Vagina (tissue), 2 donors: ENCODE data around the gene DRAM2.

ENCODE experiments used
- POLR2A ChIP-seq, 2 donors: fragments of 450-650 bp; IDR thresholded peaks; one replicate each; pipeline ENCODE4 v1.6.1; 2017; ENCODE audit warnings: antibody characterized with exemption in 2 of 2, mild to moderate bottlenecking in 2 of 2, moderate library complexity in 2 of 2
- TF ChIP-seq, protein P1 (sequence below), 3 experiments: fragments of 450-650 bp in 2 of 3; fragments of 200-600 bp in 1 of 3; sonication (generic) in 1 of 3; IDR thresholded peaks; one replicate each; pipeline ENCODE4 v1.5.1; 2017 to 2019; ENCODE audit warnings: antibody characterized with exemption in 3 of 3, mild to moderate bottlenecking in 2 of 3, moderate library complexity in 2 of 3

DNA sequence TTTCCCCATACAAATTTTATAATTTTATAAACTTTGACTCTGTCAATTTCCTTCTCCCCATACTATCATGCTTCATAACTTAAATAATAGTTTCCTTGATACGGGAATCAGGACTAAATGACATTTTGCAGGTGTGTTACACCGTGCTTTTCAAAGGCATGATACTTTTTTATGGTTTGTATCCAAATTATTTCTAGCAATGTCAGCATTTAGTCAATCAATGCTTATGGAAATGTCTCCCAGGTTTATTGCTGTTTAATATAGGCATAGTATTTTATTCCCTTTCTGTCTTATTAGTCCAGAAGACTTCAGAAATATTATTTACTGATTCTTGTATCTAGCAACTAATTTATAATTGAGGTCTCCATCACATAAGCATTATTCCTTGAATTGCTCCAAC is 23.4 kb downstream of the DRAM2 start:
- TF ChIP-seq, protein P1, sequence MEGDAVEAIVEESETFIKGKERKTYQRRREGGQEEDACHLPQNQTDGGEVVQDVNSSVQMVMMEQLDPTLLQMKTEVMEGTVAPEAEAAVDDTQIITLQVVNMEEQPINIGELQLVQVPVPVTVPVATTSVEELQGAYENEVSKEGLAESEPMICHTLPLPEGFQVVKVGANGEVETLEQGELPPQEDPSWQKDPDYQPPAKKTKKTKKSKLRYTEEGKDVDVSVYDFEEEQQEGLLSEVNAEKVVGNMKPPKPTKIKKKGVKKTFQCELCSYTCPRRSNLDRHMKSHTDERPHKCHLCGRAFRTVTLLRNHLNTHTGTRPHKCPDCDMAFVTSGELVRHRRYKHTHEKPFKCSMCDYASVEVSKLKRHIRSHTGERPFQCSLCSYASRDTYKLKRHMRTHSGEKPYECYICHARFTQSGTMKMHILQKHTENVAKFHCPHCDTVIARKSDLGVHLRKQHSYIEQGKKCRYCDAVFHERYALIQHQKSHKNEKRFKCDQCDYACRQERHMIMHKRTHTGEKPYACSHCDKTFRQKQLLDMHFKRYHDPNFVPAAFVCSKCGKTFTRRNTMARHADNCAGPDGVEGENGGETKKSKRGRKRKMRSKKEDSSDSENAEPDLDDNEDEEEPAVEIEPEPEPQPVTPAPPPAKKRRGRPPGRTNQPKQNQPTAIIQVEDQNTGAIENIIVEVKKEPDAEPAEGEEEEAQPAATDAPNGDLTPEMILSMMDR (IDR thresholded peaks at IDR 0.05), result no peak
- TF ChIP-seq POLR2A (IDR thresholded peaks at IDR 0.05), result no peak
